Gastrocnemius medialis (tissue), 4 donors: ENCODE data around the gene STAT5A. TPM values are rescaled to one million over a fixed set of nuclear protein-coding genes. Genes with fewer than 3 reads are reported as not detected.
A peak's percentile ranks its signal among the peaks of the same experiment; 100 is the strongest.

Experiments
- ATAC-seq, 2 donors: fragments of 150-250 bp; one replicate each; pipeline ENCODE4 v1.9.1; 2016
- DNase-seq, 2 donors: peaks; one replicate each; pipeline ENCODE4 v3.0.0-alpha.2; 2019
- H3K27ac ChIP-seq, 4 donors: fragments of 200-600 bp; sonication (generic); 1 replicate in 1 of 4; 2 replicates in 3 of 4; pipeline ENCODE4 v1.5.1; 2016 to 2018; ENCODE audit warnings: mild to moderate bottlenecking in 2 of 4, moderate library complexity in 1 of 4
- H3K27me3 ChIP-seq, 3 donors: fragments of 200-600 bp; sonication (generic) in 2 of 3; 1 replicate in 1 of 3; 2 replicates in 2 of 3; pipeline versions ENCODE4 v1.5.1 to v1.6.0; 2016 to 2019; ENCODE audit warnings: mild to moderate bottlenecking in 1 of 3, moderate library complexity in 1 of 3
- H3K36me3 ChIP-seq, 2 donors: fragments of 200-600 bp; sonication (generic) in 1 of 2; one replicate each; pipeline ENCODE4 v1.5.1; 2017 to 2018
- H3K4me1 ChIP-seq, 2 donors: fragments of 200-600 bp; sonication (generic) in 1 of 2; one replicate each; pipeline ENCODE4 v1.5.1; 2016 to 2017; ENCODE audit warnings: mild to moderate bottlenecking in 2 of 2
- H3K4me3 ChIP-seq, 4 donors: fragments of 200-600 bp; sonication (generic) in 3 of 4; 1 replicate in 1 of 4; 2 replicates in 3 of 4; pipeline ENCODE4 v1.5.1; 2016 to 2019; ENCODE audit warnings: mild to moderate bottlenecking in 2 of 4
- H3K9me3 ChIP-seq, 3 donors: fragments of 200-600 bp; sonication (generic) in 2 of 3; 1 replicate in 1 of 3; 2 replicates in 2 of 3; pipeline ENCODE4 v1.5.1; 2016 to 2019
- CTCF ChIP-seq, 5 experiments: fragments of 450-650 bp in 3 of 5; fragments of 200-600 bp in 2 of 5; sonication (generic) in 2 of 5; IDR thresholded peaks in 4 of 5; conservative IDR thresholded peaks in 1 of 5; 1 replicate in 4 of 5; 2 replicates in 1 of 5; pipeline ENCODE4 v1.5.1; 2016 to 2019; ENCODE audit warnings: antibody characterized with exemption in 5 of 5, mild to moderate bottlenecking in 3 of 5, moderate library complexity in 3 of 5
- POLR2A ChIP-seq, 2 donors: fragments of 450-650 bp; IDR thresholded peaks; one replicate each; pipeline ENCODE4 v1.6.1; 2017; ENCODE audit warnings: antibody characterized with exemption in 2 of 2, mild to moderate bottlenecking in 2 of 2, moderate library complexity in 2 of 2
- in situ Hi-C, 4 donors: fragments of 200-750 bp; cut with MboI; loops; one replicate each; pipeline versions ENCODE4 v1.15.0 to v1.8.0; 2017; ENCODE audit warnings: low sequenced_read_pairs in 4 of 4
- intact Hi-C: fragments of 100-400 bp; cut with DNase I; formaldehyde crosslinking; loops from one replicate; pipeline ENCODE4 v1.15.1; 2023; ENCODE audit warnings: low total_unique reads
- total RNA-seq, 4 donors: library from RNA; depleted of rRNA; stranded (reverse); fragments of >200 nt; gene quantifications; one replicate each; pipeline versions ENCODE4 v1.1.0 to v1.2.3, GENCODE V29; 2016

Gene STAT5A
- total RNA-seq, 4 donors from 2014 or later = 36.0 to 87.0 (median 60.7) TPM

DNA sequence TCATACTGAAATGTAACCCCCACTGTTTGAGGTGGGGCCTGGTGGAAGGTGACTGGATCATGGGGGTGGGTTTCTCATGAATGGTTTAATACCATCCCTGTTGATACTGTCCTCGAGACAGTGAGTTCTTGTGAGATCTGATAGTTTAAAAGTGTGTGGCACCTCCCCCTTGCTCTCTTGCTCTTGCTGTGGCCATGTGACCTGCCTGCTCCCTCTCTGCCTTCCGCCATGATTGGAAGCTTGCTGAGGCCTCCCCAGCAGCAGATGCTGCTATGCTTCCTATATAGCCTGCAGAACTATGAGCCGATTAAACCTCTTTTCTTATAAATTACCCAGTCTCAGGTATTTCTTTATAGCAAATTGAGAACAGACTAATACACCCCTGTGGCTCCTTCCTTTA is 59.3 kb downstream of the STAT5A start:
- intact Hi-C loops (no loop called here), in situ Hi-C loops (loop anchor here in 1 of 4 donors (25.0 kb wide), 1 partner anchor 140 kb away; no protein-coding TSS in a partner anchor)
- ATAC-seq = peak in 1 of 2 donors; percentile 26
- H3K4me3 ChIP-seq = no peak overlapping the region
- no peaks in the 10 kb centered on the region for H3K9me3 ChIP-seq
- peaks cover 18 to 28% of the 10 kb centered on the region in 2 donors for H3K4me1 ChIP-seq
- DNase-seq = no peak
- peaks cover 0 to 40% of the 10 kb centered on the region in 2 donors for H3K36me3 ChIP-seq
- peak overlapping the region; percentile 52 to 67 (median 58) for H3K27ac ChIP-seq
- TF ChIP-seq CTCF (IDR thresholded peaks at IDR 0.05 in 4 of 5, conservative IDR thresholded peaks at IDR 0.05 in 1 of 5) (no peak), POLR2A (IDR thresholded peaks at IDR 0.05) (no peak)
- H3K27me3 ChIP-seq = no peaks in the 10 kb centered on the region

DNA sequence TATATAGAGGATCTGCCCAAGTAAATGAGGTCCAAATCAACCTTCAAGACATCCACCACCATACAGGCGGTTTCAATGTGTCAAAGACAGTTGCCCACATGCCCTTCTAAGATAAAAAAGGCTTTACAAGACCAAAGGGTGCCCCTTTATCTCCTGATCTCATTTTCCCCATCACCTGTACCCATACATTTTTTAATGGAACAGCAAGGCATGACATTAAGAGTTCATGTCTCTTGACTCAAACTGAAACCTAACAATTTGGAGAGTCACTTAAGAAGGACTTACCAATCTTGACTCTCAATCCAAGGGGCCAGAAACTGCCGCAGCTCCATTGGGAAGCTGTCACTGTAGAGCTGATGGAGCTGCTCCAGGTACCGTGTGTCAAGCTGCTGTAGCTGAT is 59.8 kb downstream of the STAT5A start:
- intact Hi-C loops = no loop called here
- Histone ChIP-seq H3K36me3 (peaks cover 0 to 37% of the 10 kb centered on the region in 2 donors), H3K9me3 (no peaks in the 10 kb centered on the region), H3K4me3 (no peak overlapping the region), H3K27ac (peak overlapping the region in 2 of 4 donors; percentile 61 to 67), H3K4me1 (peaks cover 19 to 31% of the 10 kb centered on the region in 2 donors), H3K27me3 (no peaks in the 10 kb centered on the region)
- DNase-seq (no peak), ATAC-seq (no peak)
- TF ChIP-seq POLR2A (IDR thresholded peaks at IDR 0.05) (no peak), CTCF (IDR thresholded peaks at IDR 0.05 in 4 of 5, conservative IDR thresholded peaks at IDR 0.05 in 1 of 5) (no peak)
- in situ Hi-C loops = loop anchor here in 1 of 4 donors (25.0 kb wide), 1 partner anchor 139 kb away; no protein-coding TSS in a partner anchor

- H3K4me3 ChIP-seq = no peak overlapping the region
Measured at GRCh38 chr17:42354956-42355843, 66.9 kb downstream of the STAT5A start.

GRCh38 chr17:42358434-42358833 is 70.1 kb downstream of the STAT5A start:
- Histone ChIP-seq H3K4me3 (no peak overlapping the region), H3K9me3 (no peaks in the 10 kb centered on the region), H3K27ac (no peak overlapping the region), H3K27me3 (no peaks in the 10 kb centered on the region), H3K36me3 (no peaks in the 10 kb centered on the region), H3K4me1 (peaks cover 46 to 56% of the 10 kb centered on the region in 2 donors)
- TF ChIP-seq POLR2A (IDR thresholded peaks at IDR 0.05) = no peak
- TF ChIP-seq CTCF (IDR thresholded peaks at IDR 0.05 in 4 of 5, conservative IDR thresholded peaks at IDR 0.05 in 1 of 5) = no peak
- intact Hi-C loops (no loop called here), in situ Hi-C loops (no loop called here)
- ATAC-seq (no peak), DNase-seq (no peak)

More at GRCh38 chr17:42354956-42355843, 66.9 kb downstream of the STAT5A start:
- TF ChIP-seq CTCF (IDR thresholded peaks at IDR 0.05 in 4 of 5, conservative IDR thresholded peaks at IDR 0.05 in 1 of 5) (no peak), POLR2A (IDR thresholded peaks at IDR 0.05) (no peak)
- DNase-seq = no peak
- Histone ChIP-seq H3K27me3 (no peaks in the 10 kb centered on the region), H3K36me3 (no peaks in the 10 kb centered on the region), H3K9me3 (no peaks in the 10 kb centered on the region), H3K27ac (peak overlapping the region in 1 of 4 donors; percentile 35), H3K4me1 (peaks cover 25 to 28% of the 10 kb centered on the region in 2 donors)
- in situ Hi-C loops (no loop called here), intact Hi-C loops (no loop called here)
- ATAC-seq = no peak
